HG03060 (cell line): ENCODE data around the gene LY6G6F.

Source experiments
- ATAC-seq: cut with Tn5 transposase; IDR thresholded peaks from one replicate; pipeline ENCODE4 v1.9.1; 2021; ENCODE audit warnings: low read depth, moderate number of reproducible peaks; ENCODE audit not compliant: unreplicated experiment

Gene LY6G6F

GRCh38 chr6:31737315-31737990 is 30.8 kb downstream of the LY6G6F start:
- ATAC-seq: no peak

GRCh38 chr6:31737991-31738979 is 31.6 kb downstream of the LY6G6F start:
- ATAC-seq: no peak

- ATAC-seq: peak; percentile 46
Observed at GRCh38 chr6:31739639-31740396, 33.2 kb downstream of the LY6G6F start, which contains the start of gene MSH5. TSS of gene MSH5 (plus strand) at chr6:31740005. CDS start at chr6:31740467, 462 bp downstream.

GRCh38 chr6:31740397-31741223 is 33.9 kb downstream of the LY6G6F start:
- ATAC-seq: no peak

- no peak for ATAC-seq
Observed at GRCh38 chr6:31741815-31742214, 35.1 kb downstream of the LY6G6F start.

GRCh38 chr6:31742894-31743293 is 36.2 kb downstream of the LY6G6F start:
- no peak for ATAC-seq

GRCh38 chr6:31744422-31744821 is 37.8 kb downstream of the LY6G6F start:
- no peak for ATAC-seq

GRCh38 chr6:31749301-31750036 is 42.8 kb downstream of the LY6G6F start:
- no peak for ATAC-seq

GRCh38 chr6:31750411-31751022 is 43.9 kb downstream of the LY6G6F start:
- no peak for ATAC-seq

GRCh38 chr6:31752739-31753319 is 46.2 kb downstream of the LY6G6F start:
- no peak for ATAC-seq

GRCh38 chr6:31758281-31758680 is 51.6 kb downstream of the LY6G6F start:
- ATAC-seq: no peak
